HepG2 (cell line): Measurements from ENCODE around the gene RGN. TPM values are rescaled to one million over a fixed set of nuclear protein-coding genes. Genes with fewer than 3 reads are reported as not detected.
A peak's percentile ranks its signal among the peaks of the same experiment; 100 is the strongest.

Experiments
- ATAC-seq: fragments of 200-7000 bp; cut with Tn5 transposase; 3 replicates; pipeline ENCODE4 v1.9.1; 2020; ENCODE audit warnings: mild to moderate bottlenecking, moderate library complexity
- BruUV-seq: library from RNA; stranded (reverse); fragments of 400-500 nt; replicated peaks from 2 replicates; lab custom pipeline; 2021; lab: Mats Ljungman, UMichigan
- CTCF ChIA-PET: fragments of 300-600 bp; formaldehyde crosslinking; extraction: SDS; loops from one replicate; lab custom pipeline; 2021; ENCODE audit warnings: low total read pairs, inconsistent platforms, low intra/inter-chr PET ratio; lab: Yijun Ruan, JAX
- POLR2A ChIA-PET: fragments of 350-600 bp; sonication (Branson Sonifier 250); formaldehyde crosslinking; loops from one replicate; lab custom pipeline; 2020; ENCODE audit warnings: antibody characterized with exemption, inconsistent platforms; lab: Yijun Ruan, JAX
- DNase-seq: peaks from one replicate; pipeline ENCODE4 v3.0.0-alpha.2; 2015; ENCODE audit warnings: low spot score
- FAIRE-seq: peaks from 3 replicates; lab custom pipeline; 2011; peaks lifted over from hg19 to GRCh38; lab: Jason Lieb, UNC
- H2AFZ ChIP-seq: one replicate; pipeline ENCODE4 v1.6.1; 2011; ENCODE audit warnings: low read length, inconsistent platforms
- H3K27ac ChIP-seq: fragments of 300-600 bp; 3 replicates; pipeline ENCODE4 v1.8.0; 2011; ENCODE audit warnings: mixed run types, mild to moderate bottlenecking, mixed read lengths, low read length, inconsistent platforms; ENCODE audit not compliant: insufficient read depth; ENCODE audit errors: extremely low read length
- H3K27me3 ChIP-seq, 2 experiments: fragments of 200-600 bp in 1 of 2; 2 replicates in 1 of 2; 3 replicates in 1 of 2; pipeline versions ENCODE4 v1.6.0 to v1.8.0; 2011; ENCODE audit warnings: low read length in 2 of 2, mild to moderate bottlenecking in 2 of 2, moderate library complexity in 2 of 2, inconsistent platforms in 1 of 2; ENCODE audit not compliant: insufficient read depth in 2 of 2, control insufficient read depth in 1 of 2
- H3K36me3 ChIP-seq, 2 experiments: fragments of 200-600 bp in 1 of 2; replicated peaks in 1 of 2; 2 replicates in 1 of 2; 3 replicates in 1 of 2; pipeline versions ENCODE4 v1.5.1 to v1.8.0; 2011; ENCODE audit warnings: low read length in 2 of 2, inconsistent platforms in 1 of 2; ENCODE audit not compliant: insufficient read depth in 2 of 2, control insufficient read depth in 1 of 2
- H3K4me1 ChIP-seq: 2 replicates; pipeline ENCODE4 v1.5.1; 2012; ENCODE audit warnings: low read length, inconsistent platforms; ENCODE audit not compliant: insufficient read depth
- H3K4me2 ChIP-seq: 2 replicates; pipeline ENCODE4 v1.6.0; 2011; ENCODE audit warnings: low read depth, low read length, inconsistent platforms
- H3K4me3 ChIP-seq, 3 experiments: fragments of 200-600 bp in 1 of 3; sonication (generic), shearing (Covaris generic) in 1 of 3; replicated peaks in 1 of 3; 2 replicates each; pipeline ENCODE4 v1.5.1; 2011 to 2016; ENCODE audit warnings: low read length in 3 of 3, inconsistent platforms in 2 of 3, low read depth in 2 of 3, mild to moderate bottlenecking in 2 of 3, control low read depth in 1 of 3, mixed read lengths in 1 of 3; ENCODE audit not compliant: insufficient read depth in 1 of 3
- H3K79me2 ChIP-seq: one replicate; pipeline ENCODE4 v1.6.1; 2011; ENCODE audit warnings: low read length, inconsistent platforms; ENCODE audit not compliant: insufficient read depth
- H3K9ac ChIP-seq: 2 replicates; pipeline ENCODE4 v1.6.0; 2011; ENCODE audit warnings: mild to moderate bottlenecking, low read depth, low read length, inconsistent platforms; ENCODE audit not compliant: insufficient read depth
- H3K9me3 ChIP-seq: 2 replicates; pipeline ENCODE4 v1.5.1; 2012; ENCODE audit warnings: mild to moderate bottlenecking, low read length
- H4K20me1 ChIP-seq: 2 replicates; pipeline ENCODE4 v1.6.0; 2011; ENCODE audit warnings: inconsistent platforms, mild to moderate bottlenecking, low read length, moderate library complexity; ENCODE audit not compliant: insufficient read depth
- ATAD3A ChIP-seq: sonication (generic); formaldehyde crosslinking; IDR thresholded peaks from 2 replicates; pipeline ENCODE4 v1.4.0; 2020; ENCODE audit warnings: missing genetic modification reagents
- BORCS8-MEF2B ChIP-seq: sonication (generic); formaldehyde crosslinking; IDR thresholded peaks from 2 replicates; pipeline ENCODE4 v1.8.0; 2022; ENCODE audit warnings: mild to moderate bottlenecking, missing genetic modification reagents
- CENPBD1 ChIP-seq: sonication (generic); formaldehyde crosslinking; IDR thresholded peaks from 2 replicates; pipeline ENCODE4 v1.8.0; 2022; ENCODE audit warnings: missing genetic modification reagents, low read depth, mild to moderate bottlenecking, borderline replicate concordance
- DNMT3B ChIP-seq: conservative IDR thresholded peaks from 2 replicates; pipeline ENCODE4 v1.6.1; 2016; ENCODE audit warnings: missing biosample characterization, control low read depth
- GATAD2A ChIP-seq: IDR thresholded peaks from 2 replicates; pipeline ENCODE4 v1.6.1; 2016
- MAFK ChIP-seq, 2 experiments: IDR thresholded peaks in 1 of 2; conservative IDR thresholded peaks in 1 of 2; 2 replicates each; pipeline ENCODE4 v1.6.1; 2011; ENCODE audit warnings: improper control_type of control experiment in 2 of 2, low read length in 2 of 2
- MED1 ChIP-seq: sonication (generic); formaldehyde crosslinking; IDR thresholded peaks from 2 replicates; pipeline ENCODE4 v1.4.0; 2020; ENCODE audit warnings: missing genetic modification reagents
- MIXL1 ChIP-seq: IDR thresholded peaks from 2 replicates; pipeline ENCODE4 v1.6.1; 2016
- NAIF1 ChIP-seq: sonication (generic); formaldehyde crosslinking; IDR thresholded peaks from 2 replicates; pipeline ENCODE4 v1.5.0; 2020; ENCODE audit warnings: mild to moderate bottlenecking, missing genetic modification reagents, borderline replicate concordance
- NFIC ChIP-seq: IDR thresholded peaks from 2 replicates; pipeline ENCODE4 v1.6.1; 2012; ENCODE audit warnings: mild to moderate bottlenecking, low read length, inconsistent platforms
- PAF1 ChIP-seq: IDR thresholded peaks from 2 replicates; pipeline ENCODE4 v1.6.1; 2016; ENCODE audit warnings: missing genetic modification reagents, missing compliant biosample characterization
- SP5 ChIP-seq: IDR thresholded peaks from 2 replicates; pipeline ENCODE4 v1.6.1; 2016; ENCODE audit warnings: low read depth, borderline replicate concordance
- TEAD2 ChIP-seq: sonication (generic); formaldehyde crosslinking; IDR thresholded peaks from 2 replicates; pipeline ENCODE4 v1.9.0; 2021; ENCODE audit warnings: missing genetic modification reagents
- ZFP91 ChIP-seq: sonication (generic); formaldehyde crosslinking; IDR thresholded peaks from 2 replicates; pipeline ENCODE4 v1.9.0; 2022; ENCODE audit warnings: missing genetic modification reagents, mild to moderate bottlenecking, borderline replicate concordance
- ZNF235 ChIP-seq: sonication (generic); formaldehyde crosslinking; IDR thresholded peaks from 2 replicates; pipeline ENCODE4 v1.8.1; 2023; ENCODE audit warnings: mild to moderate bottlenecking, missing genetic modification reagents, borderline replicate concordance
- ZNF589 ChIP-seq: sonication (generic); formaldehyde crosslinking; conservative IDR thresholded peaks from 2 replicates; pipeline ENCODE4 v1.8.0; 2022; ENCODE audit warnings: mild to moderate bottlenecking, moderate library complexity, missing genetic modification reagents
- ZNF660 ChIP-seq: sonication (generic); formaldehyde crosslinking; IDR thresholded peaks from 2 replicates; pipeline ENCODE4 v1.5.1; 2020; ENCODE audit warnings: mild to moderate bottlenecking, low read depth, missing genetic modification reagents, borderline replicate concordance
- ZNF770 ChIP-seq: sonication (generic); formaldehyde crosslinking; IDR thresholded peaks from 2 replicates; pipeline ENCODE4 v1.5.0; 2020; ENCODE audit warnings: mild to moderate bottlenecking, missing genetic modification reagents
- ZNF883 ChIP-seq: sonication (generic); formaldehyde crosslinking; IDR thresholded peaks from 2 replicates; pipeline ENCODE4 v1.5.1; 2020; ENCODE audit warnings: mild to moderate bottlenecking, missing genetic modification reagents; ENCODE audit errors: not compliant biosample characterization
- WGBS: methylation state at CpG from one replicate; pipeline ENCODE4 v1.1.6; 2017; ENCODE audit warnings: low lambda C conversion rate; 5-methylcytosine and 5-hydroxymethylcytosine counted together
- in situ Hi-C: cut with HindIII; loops from 2 replicates; pipeline ENCODE4 v1.10.0; 2017; ENCODE audit warnings: low pct_unique_long_range_greater_than_20kb; ENCODE audit not compliant: extremely low pct_ligation_motif_present
- intact Hi-C: fragments of 100-400 bp; cut with micrococcal nuclease; formaldehyde crosslinking; loops from one replicate; pipeline ENCODE4 v1.10.0; 2022; ENCODE audit not compliant: unreplicated experiment
- polyA plus RNA-seq, 8 experiments: library from polyadenylated mRNA; depleted of rRNA in 3 of 8; stranded (reverse) in 7 of 8; unstranded in 1 of 8; fragments of >200 nt; fragmentation: Illumina TruSeq in 4 of 8; extraction: Trizol in 4 of 8; gene quantifications; 2 replicates each; pipeline versions ENCODE4 v1.2.1 to v1.2.3, GENCODE V29; 2011 to 2016; ENCODE audit warnings: low read depth in 4 of 8, missing spikeins in 1 of 8, mixed read lengths in 1 of 8; ENCODE audit not compliant: insufficient read depth in 1 of 8
- total RNA-seq, 5 experiments: library from RNA; depleted of rRNA; stranded (reverse); fragments of >200 nt; fragmentation: Illumina TruSeq; extraction: Trizol; gene quantifications; 2 replicates each; pipeline ENCODE4 v1.2.3, GENCODE V29; 2016; ENCODE audit warnings: low read depth in 1 of 5

The RGN gene
- total and polyA plus RNA-seq, 2 of the 13 experiments (the other 11 are each of a cell fraction or from before 2014, with no cell fraction given), result 19.6 to 74.4 TPM

- Histone ChIP-seq H3K4me3 (no peak overlapping the region; a peak in 1 of 6 replicates), H2AFZ (no peak overlapping the region), H4K20me1 (no peaks in the 10 kb centered on the region), H3K36me3 (peaks cover 0 to 5% of the 10 kb centered on the region in 2 experiments; a peak in 2 of 5 replicates), H3K27ac (no peak overlapping the region), H3K9ac (no peak overlapping the region), H3K4me2 (peak overlapping the region; percentile 3; the same call in 1 of the 2 replicates), H3K4me1 (peaks cover 76% of the 10 kb centered on the region), H3K9me3 (no peaks in the 10 kb centered on the region), H3K79me2 (no peaks in the 10 kb centered on the region), H3K27me3 (no peaks in the 10 kb centered on the region)
- in situ Hi-C loops, result no loop called here
- FAIRE-seq (no peak), ATAC-seq (no peak), DNase-seq (no peak)
- 28% methylated on average over 2 of the region's 2 CpGs for WGBS
- CTCF ChIA-PET, result no interaction called here
- intact Hi-C loops, result no loop called here
- no TSS peak for BruUV-seq
- POLR2A ChIA-PET, result interaction anchor here (1.8 to 3.0 kb wide), 2 partner anchors 8 to 20 kb away, joined by 4 to 9 read pairs; no protein-coding TSS in a partner anchor
- no peak for TF ChIP-seq NFIC
- no peak for TF ChIP-seq ZNF660 (CRISPR knock-in tag)
- no peak for TF ChIP-seq MIXL1
- no peak for TF ChIP-seq PAF1
- TF ChIP-seq SP5 (CRISPR knock-in tag), result peak; percentile 20; the same call in 1 of the 2 replicates
- no peak for TF ChIP-seq TEAD2 (CRISPR knock-in tag)
- TF ChIP-seq DNMT3B (CRISPR knock-in tag), result no peak
- peak; percentile 31; the same call in 1 of the 2 replicates for TF ChIP-seq GATAD2A (CRISPR knock-in tag)
- no peak for TF ChIP-seq CENPBD1
- no peak for TF ChIP-seq NAIF1 (CRISPR knock-in tag)
- TF ChIP-seq ZNF770 (CRISPR knock-in tag), result no peak
- no peak for TF ChIP-seq ZFP91 (CRISPR knock-in tag)
- no peak for TF ChIP-seq ATAD3A (CRISPR knock-in tag)
- TF ChIP-seq ZNF235 (CRISPR knock-in tag), result no peak
- no peak for TF ChIP-seq MED1 (CRISPR knock-in tag)
- no peak for TF ChIP-seq ZNF589
- no peak for TF ChIP-seq ZNF883 (CRISPR knock-in tag)
- TF ChIP-seq BORCS8-MEF2B (CRISPR knock-in tag), result no peak
- no peak for TF ChIP-seq MAFK (conservative IDR thresholded peaks at IDR 0.05 in 1 of 2, IDR thresholded peaks at IDR 0.05 in 1 of 2; ENCODE audit: low read length in 2 of 2)
Observed at GRCh38 chrX:47060708-47061107, 17.5 kb upstream of the RGN start.
